HG02852 (cell line): Measurements from ENCODE around the gene PCLO.
"Not testable (repeated sequence)": the region's sequence is repeated elsewhere in the genome, so short reads cannot be mapped to it uniquely, and the experiment has no call there.

ENCODE experiments used
- ATAC-seq: cut with Tn5 transposase; IDR thresholded peaks from one replicate; pipeline ENCODE4 v1.9.1; 2021; ENCODE audit warnings: mild to moderate bottlenecking, moderate library complexity; ENCODE audit not compliant: unreplicated experiment

Gene PCLO

DNA sequence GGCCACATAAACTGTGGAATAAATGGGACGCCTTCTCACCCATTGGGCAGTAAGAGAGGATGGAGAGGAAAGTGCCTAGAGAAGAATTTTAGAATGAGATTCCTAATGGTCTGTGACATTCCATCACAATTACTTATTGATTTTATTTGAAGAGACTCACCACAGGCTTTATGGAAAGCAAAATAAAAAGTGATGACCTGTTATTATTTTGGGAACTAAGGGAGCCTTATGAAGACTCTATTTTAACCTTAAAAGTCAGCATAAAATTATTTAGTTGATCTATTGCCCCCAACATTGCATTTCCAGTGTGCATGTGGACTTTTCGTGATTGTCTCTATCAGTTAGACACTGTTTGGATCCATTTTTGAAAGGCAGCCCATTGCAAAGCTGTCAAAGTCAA lies 107.5 kb downstream of the PCLO start:
- ATAC-seq: no peak

DNA sequence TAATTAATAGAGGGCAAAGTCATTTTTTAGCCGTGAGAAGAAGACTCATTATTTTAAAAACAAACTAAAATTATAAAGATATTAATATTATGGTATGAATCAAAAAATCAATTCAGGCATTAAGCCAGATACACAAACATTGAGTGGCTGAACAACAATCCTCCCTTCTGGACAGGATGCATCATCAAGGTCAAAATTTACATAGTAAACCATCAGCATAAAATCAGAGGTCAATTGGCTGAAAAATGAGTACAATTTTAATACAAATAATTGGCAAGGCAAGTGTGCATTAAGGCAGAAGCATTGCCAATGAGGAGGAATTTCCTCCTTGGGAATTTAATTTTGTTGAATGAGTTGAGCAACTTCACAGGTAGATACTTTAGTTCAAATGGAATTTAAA lies 108.2 kb downstream of the PCLO start:
- no peak for ATAC-seq

DNA sequence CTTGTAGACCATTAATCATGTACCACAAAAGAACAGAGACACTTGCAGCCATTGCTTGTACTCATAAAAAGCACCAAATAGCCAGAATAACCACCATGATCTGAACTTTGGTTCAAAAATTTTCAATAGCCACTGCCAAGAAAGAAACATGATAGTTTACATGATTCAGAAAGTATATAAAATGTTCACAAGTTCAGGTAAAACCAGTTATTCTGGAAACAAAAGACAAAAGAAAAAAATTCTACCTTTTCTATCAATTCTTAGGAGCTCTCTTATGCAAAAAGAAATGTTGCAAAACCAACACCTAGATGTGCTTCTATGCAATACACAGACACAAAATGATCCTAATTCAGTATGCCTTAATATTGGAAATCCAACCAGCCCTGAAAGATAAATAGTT lies 108.7 kb downstream of the PCLO start:
- no peak for ATAC-seq

GRCh38 chr7:83040484-83040883 lies 122.2 kb downstream of the PCLO start:
- ATAC-seq: no peak

GRCh38 chr7:83038787-83039186 lies 123.9 kb downstream of the PCLO start:
- no peak for ATAC-seq

DNA sequence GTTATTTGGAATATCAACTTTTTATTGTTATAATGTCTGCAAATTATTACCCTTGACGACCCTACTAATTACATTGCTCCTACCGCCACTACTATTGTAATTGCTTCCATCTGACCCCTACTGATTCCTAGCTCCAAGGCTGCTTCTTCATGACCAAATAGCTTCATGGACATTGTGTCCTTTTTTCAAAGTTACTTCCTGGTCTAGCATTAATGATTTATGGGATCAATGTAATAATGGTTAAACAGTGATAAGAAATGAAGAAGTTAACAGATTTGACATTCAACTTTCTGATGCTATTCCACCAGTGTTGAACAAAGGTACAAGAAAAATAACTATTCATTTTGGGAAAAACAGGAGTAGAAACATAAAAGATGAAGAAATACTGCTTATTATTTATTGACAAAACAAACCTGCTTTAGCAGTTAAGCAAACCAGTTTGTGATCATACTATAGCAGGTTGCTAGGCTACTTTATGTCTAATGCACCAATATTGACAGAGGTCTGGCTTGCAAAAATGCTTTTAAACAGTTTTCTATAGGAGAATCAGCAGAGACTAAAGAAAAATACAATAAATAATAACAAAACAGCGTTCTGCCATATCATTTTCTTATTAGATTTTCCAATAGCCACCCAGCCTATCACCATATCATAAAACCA lies 125.8 kb downstream of the PCLO start:
- no peak for ATAC-seq

- no peak for ATAC-seq
Observed at GRCh38 chr7:83036130-83036529, 126.6 kb downstream of the PCLO start.

- ATAC-seq: no peak
Observed at GRCh38 chr7:83032195-83032594, 130.5 kb downstream of the PCLO start.

DNA sequence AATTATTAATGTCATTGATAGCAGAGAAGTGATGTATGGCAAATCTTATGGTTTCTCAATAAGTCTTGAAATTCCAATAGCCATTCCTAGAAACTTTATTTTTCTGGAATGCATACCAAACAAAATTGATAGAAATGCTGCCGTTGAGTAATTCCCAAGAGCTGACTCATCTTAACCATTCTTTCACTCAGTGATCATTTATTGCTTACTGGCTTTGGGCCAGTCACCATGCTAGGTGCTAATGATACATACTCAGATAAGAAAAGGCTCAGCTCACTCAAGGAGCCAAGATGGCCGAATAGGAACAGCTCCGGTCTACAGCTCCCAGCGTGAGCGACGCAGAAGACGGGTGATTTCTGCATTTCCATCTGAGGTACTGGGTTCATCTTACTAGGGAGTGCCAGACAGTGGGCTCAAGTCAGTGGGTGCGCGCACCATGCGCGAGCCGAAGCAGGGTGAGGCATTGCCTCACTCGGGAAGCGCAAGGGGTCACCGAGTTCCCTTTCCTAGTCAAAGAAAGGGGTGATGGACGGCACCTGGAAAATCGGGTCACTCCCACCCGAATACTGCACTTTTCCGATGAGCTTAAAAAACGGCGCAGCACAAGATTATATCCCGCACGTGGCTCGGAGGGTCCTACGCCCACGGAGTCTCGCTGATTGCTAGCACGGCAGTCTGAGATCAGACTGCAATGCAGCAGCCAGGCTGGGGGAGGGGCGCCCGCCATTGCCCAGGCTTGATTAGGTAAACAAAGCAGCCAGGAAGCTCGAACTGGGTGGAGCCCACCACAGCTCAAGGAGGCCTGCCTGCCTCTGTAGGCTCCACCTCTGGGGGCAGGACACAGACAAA lies 138.6 kb downstream of the PCLO start:
- not testable (repeated sequence) for ATAC-seq

GRCh38 chr7:83021032-83021431 lies 141.7 kb downstream of the PCLO start:
- no peak for ATAC-seq

DNA sequence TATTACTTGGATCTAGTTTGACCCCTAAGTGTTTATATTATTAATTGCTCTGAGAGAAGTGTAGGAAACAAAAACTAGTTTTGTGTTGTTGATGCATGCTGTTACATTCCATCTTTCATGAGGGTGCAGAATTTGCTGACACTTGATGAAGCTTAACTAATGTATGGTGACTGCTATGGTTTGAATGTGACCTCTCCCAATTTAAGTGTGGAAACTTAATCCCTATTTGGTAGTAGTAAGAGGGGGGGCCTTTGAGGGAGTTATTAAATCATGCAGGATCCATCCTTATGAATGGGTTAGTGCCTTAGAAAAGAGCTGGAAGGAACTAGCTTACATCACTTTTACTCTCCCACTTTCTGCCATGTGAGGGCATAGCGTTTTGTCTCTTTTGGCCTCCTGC lies 142.5 kb downstream of the PCLO start:
- no peak for ATAC-seq

- ATAC-seq: no peak
Observed at GRCh38 chr7:83015916-83016315, 146.8 kb downstream of the PCLO start.

DNA sequence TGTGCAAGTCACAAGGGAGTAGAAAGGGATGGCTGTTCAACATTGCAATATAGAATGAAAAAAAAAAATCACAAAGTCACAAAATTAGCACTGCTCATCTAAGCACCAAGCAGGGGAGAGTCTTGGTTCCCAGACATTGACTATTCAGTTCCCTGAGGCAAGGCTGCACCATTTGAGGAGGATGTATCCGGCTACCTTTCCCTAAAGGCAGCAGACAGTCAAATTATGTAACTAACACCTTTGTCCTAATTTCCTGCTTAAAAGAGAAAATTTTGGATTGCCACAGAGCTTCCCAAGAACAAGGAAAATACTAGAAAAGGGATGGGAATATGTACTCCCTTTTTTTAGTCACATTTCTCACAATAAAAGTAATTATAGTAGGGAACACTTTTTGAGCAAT lies 148.1 kb downstream of the PCLO start:
- no peak for ATAC-seq

- no peak for ATAC-seq
Observed at GRCh38 chr7:83011954-83012353, 150.7 kb downstream of the PCLO start.

DNA sequence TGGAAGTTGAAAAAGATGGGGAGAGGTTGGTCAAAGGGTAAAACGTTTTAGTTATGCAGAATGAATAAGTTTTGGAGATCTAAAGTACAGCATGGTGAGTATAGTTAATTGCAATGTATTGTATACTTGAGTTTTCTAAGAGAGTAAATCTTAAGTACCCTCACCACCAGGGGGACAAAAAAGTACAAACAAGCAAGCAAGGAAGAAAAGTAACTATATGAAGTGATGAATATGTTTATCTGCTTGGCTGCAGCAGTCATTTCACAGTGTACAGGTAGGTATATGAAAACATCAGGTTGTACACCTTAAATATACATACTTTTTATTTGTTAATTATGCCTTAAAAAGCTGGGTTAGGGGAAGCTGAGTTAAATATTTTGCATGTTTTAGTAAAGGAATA lies 157.3 kb downstream of the PCLO start:
- ATAC-seq: no peak

DNA sequence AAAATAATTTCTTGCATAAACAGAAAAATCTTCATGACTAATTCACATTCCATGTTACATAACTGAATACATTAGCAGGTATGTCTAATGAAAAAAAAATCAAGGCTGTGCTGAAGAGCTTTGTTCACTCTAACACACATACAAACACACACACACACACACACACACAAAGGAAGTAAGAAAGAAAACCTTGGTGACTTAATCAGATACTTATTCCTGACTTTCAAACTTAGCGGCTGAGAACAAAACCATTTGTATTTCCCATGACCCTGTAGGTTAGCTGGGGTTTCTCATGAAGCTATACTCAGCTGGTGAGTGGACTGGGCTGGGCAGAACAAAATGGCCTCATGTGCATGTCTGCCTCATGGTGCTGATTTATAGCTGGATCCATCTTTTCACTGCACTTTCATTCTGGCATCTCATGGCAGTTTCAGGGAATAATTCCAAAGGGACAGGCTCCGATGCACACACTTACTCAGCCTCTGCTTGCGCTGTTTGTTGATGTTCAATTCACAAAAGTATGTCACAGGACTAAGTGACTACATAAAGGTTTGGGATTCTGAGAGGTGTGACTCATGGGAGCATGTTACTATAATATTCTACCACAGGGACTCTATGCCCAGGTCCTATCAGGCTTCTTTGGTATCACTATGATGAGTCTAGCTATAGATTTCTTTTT lies 161.2 kb downstream of the PCLO start:
- no peak for ATAC-seq

GRCh38 chr7:82998436-82998835 lies 164.2 kb downstream of the PCLO start:
- no peak for ATAC-seq

- no peak for ATAC-seq
Observed at GRCh38 chr7:82985144-82985802, 177.4 kb downstream of the PCLO start.

- no peak for ATAC-seq
Observed at GRCh38 chr7:82980130-82980788, 182.4 kb downstream of the PCLO start.

- ATAC-seq: no peak
Observed at GRCh38 chr7:82975811-82976468, 186.7 kb downstream of the PCLO start.
